Neuron (in vitro differentiated cells): ENCODE measurements around the gene ATRX.
"Not testable (repeated sequence)": the region's sequence is repeated elsewhere in the genome, so short reads cannot be mapped to it uniquely, and the experiment has no call there.

ENCODE experiments used
- H2AFZ ChIP-seq: one replicate; pipeline ENCODE4 v1.6.1; 2013; ENCODE audit warnings: low read depth, mild to moderate bottlenecking, inconsistent platforms, low read length, moderate library complexity
- H3K27me3 ChIP-seq: one replicate; pipeline ENCODE4 v1.6.1; 2013; ENCODE audit warnings: low read length; ENCODE audit not compliant: insufficient read depth
- H3K36me3 ChIP-seq: one replicate; pipeline ENCODE4 v1.6.1; 2013; ENCODE audit warnings: low read length; ENCODE audit not compliant: insufficient read depth
- H3K4me1 ChIP-seq: one replicate; pipeline ENCODE4 v1.6.1; 2013; ENCODE audit warnings: low read length; ENCODE audit not compliant: insufficient read depth
- H3K4me3 ChIP-seq: 2 replicates; pipeline ENCODE4 v1.5.1; 2013; ENCODE audit warnings: mild to moderate bottlenecking, low read length, moderate library complexity
- H3K9me3 ChIP-seq: one replicate; pipeline ENCODE4 v1.6.1; 2013; ENCODE audit warnings: low read length

ATRX gene

DNA sequence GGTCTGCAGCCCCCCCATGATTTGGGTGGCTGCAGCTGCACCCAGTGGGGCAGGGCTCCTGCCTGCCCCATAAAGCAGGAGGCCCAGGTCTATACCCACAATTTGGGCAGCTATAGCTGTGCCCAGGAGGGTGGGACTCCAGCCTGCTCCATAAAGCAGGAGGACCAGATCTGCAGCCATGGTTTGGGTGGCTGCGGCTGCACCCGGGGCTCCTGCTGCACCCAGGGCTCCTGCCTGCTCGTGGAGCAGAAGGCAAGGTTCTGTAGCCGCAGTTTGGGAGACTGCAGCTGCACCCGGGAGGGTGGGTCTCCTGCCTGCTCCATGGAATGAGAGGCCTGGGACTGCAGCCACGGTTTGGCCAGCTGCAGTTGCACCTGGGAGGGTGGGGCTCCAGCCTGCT lies 81.1 kb downstream of the ATRX start:
- no peaks in the 10 kb centered on the region for H3K4me1 ChIP-seq
- H3K9me3 ChIP-seq, result no peaks in the 10 kb centered on the region
- no peak overlapping the region for H3K4me3 ChIP-seq
- H2AFZ ChIP-seq, result no peak overlapping the region
- no peaks in the 10 kb centered on the region for H3K27me3 ChIP-seq
- H3K36me3 ChIP-seq, result peaks cover 11% of the 10 kb centered on the region

DNA sequence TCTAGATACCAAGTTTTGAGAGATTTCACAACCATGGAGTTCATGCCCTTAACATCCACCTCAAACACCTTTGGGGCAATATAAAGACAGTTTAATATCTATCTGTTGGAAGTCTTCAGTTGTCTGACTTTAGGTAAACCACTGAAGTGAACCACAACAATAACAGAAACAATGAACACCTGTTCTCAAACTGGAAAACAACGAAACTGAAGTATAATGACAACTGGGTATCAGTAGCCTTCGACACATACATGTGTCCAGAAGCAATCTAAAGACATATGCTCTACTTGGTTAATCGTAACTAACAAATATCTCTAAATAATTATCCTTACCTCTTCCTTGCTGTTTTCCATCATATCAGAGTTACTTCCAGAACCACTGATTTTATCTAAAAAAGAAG lies 87.8 kb downstream of the ATRX start:
- H3K4me3 ChIP-seq, result no peak overlapping the region
- H3K9me3 ChIP-seq, result no peaks in the 10 kb centered on the region
- H3K27me3 ChIP-seq, result no peaks in the 10 kb centered on the region
- no peak overlapping the region for H2AFZ ChIP-seq
- peaks cover 32% of the 10 kb centered on the region for H3K36me3 ChIP-seq
- no peaks in the 10 kb centered on the region for H3K4me1 ChIP-seq

GRCh38 chrX:77694491-77694890 lies 91.5 kb downstream of the ATRX start:
- H3K4me3 ChIP-seq, result no peak overlapping the region
- H3K9me3 ChIP-seq, result no peaks in the 10 kb centered on the region
- peaks cover 38% of the 10 kb centered on the region for H3K36me3 ChIP-seq
- H3K4me1 ChIP-seq, result no peaks in the 10 kb centered on the region
- H2AFZ ChIP-seq, result no peak overlapping the region
- no peaks in the 10 kb centered on the region for H3K27me3 ChIP-seq

- Histone ChIP-seq H3K4me3 (no peak overlapping the region), H3K4me1 (no peaks in the 10 kb centered on the region), H3K9me3 (no peaks in the 10 kb centered on the region), H2AFZ (no peak overlapping the region), H3K36me3 (peaks cover 40% of the 10 kb centered on the region), H3K27me3 (no peaks in the 10 kb centered on the region)
Measured at GRCh38 chrX:77693594-77693993, 92.4 kb downstream of the ATRX start.

DNA sequence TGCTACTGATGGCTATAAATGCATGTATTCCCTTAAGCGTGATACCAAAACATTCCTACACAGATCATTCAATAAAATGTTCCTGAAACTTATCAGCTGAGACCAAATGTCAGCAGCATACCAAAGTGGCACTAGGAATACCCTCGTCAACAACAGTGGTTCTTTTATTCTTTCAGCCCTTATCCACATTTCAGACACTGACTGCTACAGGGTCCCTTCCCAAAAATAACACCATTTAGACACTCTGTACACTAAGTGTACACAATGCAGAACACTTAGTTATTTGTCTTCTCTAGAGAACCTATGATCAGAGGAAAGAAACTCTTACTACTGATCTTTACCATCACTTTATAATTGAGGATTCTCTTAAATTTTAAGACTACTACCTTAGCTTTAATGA lies 94.1 kb downstream of the ATRX start:
- H3K36me3 ChIP-seq, result peaks cover 34% of the 10 kb centered on the region
- H3K4me3 ChIP-seq, result no peak overlapping the region
- H3K4me1 ChIP-seq, result no peaks in the 10 kb centered on the region

DNA sequence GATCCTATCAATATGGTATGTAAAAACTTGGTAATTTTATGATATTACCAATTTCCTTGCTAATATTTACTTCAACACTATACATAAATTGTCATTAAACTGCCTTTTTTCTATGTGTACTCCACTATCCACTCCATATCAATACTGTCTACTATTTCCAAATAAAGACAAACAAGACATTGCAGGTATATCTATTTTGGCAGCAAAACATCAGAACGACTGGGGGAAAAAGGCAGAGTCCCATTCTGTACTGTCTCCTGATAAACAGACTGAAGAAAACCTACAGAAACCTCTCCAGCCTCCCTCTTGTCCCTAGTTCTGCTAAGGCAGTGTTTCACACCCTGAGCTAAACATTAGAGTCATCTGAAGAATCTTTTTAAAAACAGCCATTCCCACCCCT lies 96.6 kb downstream of the ATRX start:
- Histone ChIP-seq H3K27me3 (no peaks in the 10 kb centered on the region), H2AFZ (no peak overlapping the region), H3K36me3 (peaks cover 22% of the 10 kb centered on the region), H3K4me3 (no peak overlapping the region), H3K4me1 (no peaks in the 10 kb centered on the region), H3K9me3 (peaks cover 2% of the 10 kb centered on the region)

More for the DNA sequence above, 94.1 kb downstream of the ATRX start:
- no peaks in the 10 kb centered on the region for H3K27me3 ChIP-seq
- no peak overlapping the region for H2AFZ ChIP-seq
- no peaks in the 10 kb centered on the region for H3K9me3 ChIP-seq

DNA sequence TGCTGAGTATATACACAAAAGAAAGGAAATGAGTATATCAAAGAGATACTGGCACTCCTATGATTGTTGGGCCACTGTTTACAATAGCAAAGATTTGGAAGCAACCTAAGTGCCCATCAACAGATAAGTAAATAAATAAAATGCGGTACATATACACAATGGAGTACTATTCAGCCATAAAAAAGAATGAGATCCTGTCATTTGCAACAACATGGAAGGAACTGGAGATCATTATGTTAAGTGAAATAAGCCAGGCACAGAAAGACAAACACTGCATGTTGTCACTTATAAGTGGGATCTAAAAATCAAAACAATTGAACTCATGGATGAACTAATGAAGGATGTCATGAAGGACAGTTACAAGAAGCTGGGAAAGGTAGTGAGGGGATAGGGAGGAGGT lies 100.3 kb downstream of the ATRX start:
- H2AFZ ChIP-seq, H3K4me3 ChIP-seq, H3K9me3 ChIP-seq, H3K4me1 ChIP-seq, H3K27me3 ChIP-seq: not testable (repeated sequence)
- peaks cover 36% of the 10 kb centered on the region for H3K36me3 ChIP-seq

DNA sequence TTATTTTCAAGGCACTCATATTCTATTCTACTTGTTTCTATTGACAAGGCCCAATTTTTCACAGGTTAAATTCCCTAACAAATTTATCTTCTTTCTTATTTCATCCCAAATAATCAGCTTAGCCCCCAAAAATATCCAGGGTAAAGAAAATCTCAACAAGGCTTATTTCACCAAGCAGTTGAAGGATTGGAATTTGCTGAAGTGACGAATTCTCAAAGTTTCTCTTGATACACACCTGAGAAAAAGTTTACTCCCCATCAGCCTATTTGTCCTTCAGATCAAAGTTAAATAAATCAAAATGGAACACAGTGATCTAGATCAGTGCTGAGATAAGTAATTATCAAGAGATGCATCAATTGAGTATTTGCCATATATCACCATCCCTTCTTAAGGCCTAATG lies 106.9 kb downstream of the ATRX start:
- no peaks in the 10 kb centered on the region for H3K4me1 ChIP-seq
- peaks cover 29% of the 10 kb centered on the region for H3K36me3 ChIP-seq
- no peaks in the 10 kb centered on the region for H3K9me3 ChIP-seq
- no peak overlapping the region for H2AFZ ChIP-seq
- no peaks in the 10 kb centered on the region for H3K27me3 ChIP-seq
- no peak overlapping the region for H3K4me3 ChIP-seq

GRCh38 chrX:77675986-77676385 lies 110.0 kb downstream of the ATRX start:
- no peaks in the 10 kb centered on the region for H3K27me3 ChIP-seq
- no peak overlapping the region for H2AFZ ChIP-seq
- no peak overlapping the region for H3K4me3 ChIP-seq
- no peaks in the 10 kb centered on the region for H3K9me3 ChIP-seq
- no peaks in the 10 kb centered on the region for H3K4me1 ChIP-seq
- H3K36me3 ChIP-seq, result peaks cover 7% of the 10 kb centered on the region

- no peak overlapping the region for H3K4me3 ChIP-seq
- no peaks in the 10 kb centered on the region for H3K9me3 ChIP-seq
- no peaks in the 10 kb centered on the region for H3K27me3 ChIP-seq
- H3K36me3 ChIP-seq, result peaks cover 2% of the 10 kb centered on the region
- no peaks in the 10 kb centered on the region for H3K4me1 ChIP-seq
- H2AFZ ChIP-seq, result no peak overlapping the region
Measured at GRCh38 chrX:77668391-77669237, 117.4 kb downstream of the ATRX start.

- Histone ChIP-seq H3K4me3 (no peak overlapping the region), H3K27me3 (no peaks in the 10 kb centered on the region), H3K36me3 (peaks cover 24% of the 10 kb centered on the region), H3K9me3 (no peaks in the 10 kb centered on the region), H3K4me1 (no peaks in the 10 kb centered on the region), H2AFZ (no peak overlapping the region)
Measured at GRCh38 chrX:77658886-77659285, 127.1 kb downstream of the ATRX start.

DNA sequence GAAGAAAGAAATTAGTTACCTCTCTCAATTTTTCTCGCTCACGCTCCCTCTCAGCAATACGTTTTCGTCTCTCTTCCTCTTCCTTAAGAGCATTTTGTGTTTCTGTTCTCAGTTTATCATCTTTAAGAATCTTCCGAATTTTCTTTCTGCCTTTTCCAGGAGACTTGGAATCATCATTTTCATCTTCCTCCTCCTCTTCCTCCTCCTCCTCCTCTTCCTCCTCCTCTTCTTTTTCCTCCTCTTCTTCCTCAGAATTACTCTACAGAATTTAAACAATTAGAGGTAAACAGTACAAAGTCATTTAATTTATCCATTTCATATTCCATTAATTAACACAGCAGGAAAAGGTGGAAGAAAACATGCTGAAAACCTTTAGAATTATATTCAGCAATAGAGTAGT lies 133.9 kb downstream of the ATRX start:
- Histone ChIP-seq H3K36me3 (peaks cover 36% of the 10 kb centered on the region), H3K4me1 (no peaks in the 10 kb centered on the region)

GRCh38 chrX:77640702-77641101 lies 145.3 kb downstream of the ATRX start:
- Histone ChIP-seq H3K9me3 (peaks cover 2% of the 10 kb centered on the region), H3K27me3 (no peaks in the 10 kb centered on the region), H3K36me3 (peaks cover 16% of the 10 kb centered on the region), H2AFZ (no peak overlapping the region), H3K4me1 (no peaks in the 10 kb centered on the region), H3K4me3 (no peak overlapping the region)

More for the DNA sequence above, 133.9 kb downstream of the ATRX start:
- H3K4me3 ChIP-seq, result no peak overlapping the region
- H2AFZ ChIP-seq, result no peak overlapping the region
- H3K9me3 ChIP-seq, result no peaks in the 10 kb centered on the region
- no peaks in the 10 kb centered on the region for H3K27me3 ChIP-seq

- Histone ChIP-seq H3K36me3 (peaks cover 17% of the 10 kb centered on the region), H3K27me3 (no peaks in the 10 kb centered on the region), H3K4me3 (no peak overlapping the region), H3K4me1 (no peaks in the 10 kb centered on the region), H2AFZ (no peak overlapping the region), H3K9me3 (peaks cover 2% of the 10 kb centered on the region)
Measured at GRCh38 chrX:77639820-77640219, 146.2 kb downstream of the ATRX start.
